ENCODE data around the gene SLC5A9. TPM values are rescaled to one million over a fixed set of nuclear protein-coding genes. Genes with fewer than 3 reads are reported as not detected.

The SLC5A9 gene
- polyA plus RNA-seq, 3 donors = 0.15 to 0.42 (median 0.28) TPM

DNA sequence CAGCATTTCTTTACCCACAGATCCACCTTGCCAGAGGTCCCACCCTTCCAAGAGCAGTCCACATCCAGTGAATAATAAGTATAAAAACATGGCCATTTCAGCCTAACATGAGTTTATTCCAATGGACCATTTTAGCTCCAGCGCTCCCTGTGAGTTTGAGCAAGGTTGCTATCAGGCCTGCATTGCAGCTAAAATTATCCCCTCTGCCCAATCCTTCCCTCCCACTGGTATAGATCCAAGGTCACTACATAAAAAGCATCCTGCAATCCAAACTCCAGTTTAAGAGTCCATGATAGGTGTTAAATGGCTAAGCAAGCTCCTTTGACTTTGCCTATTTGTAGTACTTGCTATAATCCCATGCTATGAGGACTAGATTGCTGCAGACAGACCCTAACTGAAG lies 35.6 kb downstream of the SLC5A9 start:
- TF ChIP-seq, protein P1, sequence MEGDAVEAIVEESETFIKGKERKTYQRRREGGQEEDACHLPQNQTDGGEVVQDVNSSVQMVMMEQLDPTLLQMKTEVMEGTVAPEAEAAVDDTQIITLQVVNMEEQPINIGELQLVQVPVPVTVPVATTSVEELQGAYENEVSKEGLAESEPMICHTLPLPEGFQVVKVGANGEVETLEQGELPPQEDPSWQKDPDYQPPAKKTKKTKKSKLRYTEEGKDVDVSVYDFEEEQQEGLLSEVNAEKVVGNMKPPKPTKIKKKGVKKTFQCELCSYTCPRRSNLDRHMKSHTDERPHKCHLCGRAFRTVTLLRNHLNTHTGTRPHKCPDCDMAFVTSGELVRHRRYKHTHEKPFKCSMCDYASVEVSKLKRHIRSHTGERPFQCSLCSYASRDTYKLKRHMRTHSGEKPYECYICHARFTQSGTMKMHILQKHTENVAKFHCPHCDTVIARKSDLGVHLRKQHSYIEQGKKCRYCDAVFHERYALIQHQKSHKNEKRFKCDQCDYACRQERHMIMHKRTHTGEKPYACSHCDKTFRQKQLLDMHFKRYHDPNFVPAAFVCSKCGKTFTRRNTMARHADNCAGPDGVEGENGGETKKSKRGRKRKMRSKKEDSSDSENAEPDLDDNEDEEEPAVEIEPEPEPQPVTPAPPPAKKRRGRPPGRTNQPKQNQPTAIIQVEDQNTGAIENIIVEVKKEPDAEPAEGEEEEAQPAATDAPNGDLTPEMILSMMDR (IDR thresholded peaks at IDR 0.05) = no peak
- DNase-seq = no peak
- H3K4me1 ChIP-seq (ENCODE audit: control insufficient read depth in 1 of 2, insufficient read depth in 2 of 2, low read length in 2 of 2) = no peaks in the 10 kb centered on the region
- H3K36me3 ChIP-seq (replicated peaks in 1 of 2; ENCODE audit: control insufficient read depth in 1 of 2, insufficient read depth in 2 of 2, low read length in 2 of 2) = no peaks in the 10 kb centered on the region
- H3K79me2 ChIP-seq (ENCODE audit: insufficient read depth, low read length) = no peaks in the 10 kb centered on the region
- H3K27me3 ChIP-seq (ENCODE audit: control insufficient read depth in 2 of 2, insufficient read depth in 2 of 2, low read length in 2 of 2) = no peaks in the 10 kb centered on the region
- H3K4me2 ChIP-seq (replicated peaks; ENCODE audit: extremely low read depth, low read length, poor library complexity, severe bottlenecking) = no peak overlapping the region
- peaks cover 0 to 3% (median 2%) of the 10 kb centered on the region in 3 donors for H3K27me3 Mint-ChIP-seq (ENCODE audit: low read depth in 3 of 3)
- no peaks in the 10 kb centered on the region for H3K9me3 Mint-ChIP-seq
- H3K36me3 Mint-ChIP-seq = no peaks in the 10 kb centered on the region
- H3K9ac ChIP-seq (ENCODE audit: insufficient read depth, low read length, poor library complexity, severe bottlenecking) = no peak overlapping the region
- H3K4me1 Mint-ChIP-seq = no peaks in the 10 kb centered on the region
- no peak overlapping the region for H2AFZ ChIP-seq (ENCODE audit: insufficient read depth, low read depth, low read length, poor library complexity, severe bottlenecking)
- no peaks in the 10 kb centered on the region for H4K20me1 ChIP-seq (ENCODE audit: insufficient read depth, low read length)
- H3K27ac Mint-ChIP-seq = no peak overlapping the region
- H3K27ac ChIP-seq (ENCODE audit: low read depth in 1 of 2, low read length in 2 of 2) = no peak overlapping the region
- H3K9me3 ChIP-seq (replicated peaks in 1 of 2; ENCODE audit: control insufficient read depth in 1 of 2, insufficient read depth in 1 of 2, low read length in 2 of 2) = no peaks in the 10 kb centered on the region
- H3K4me3 Mint-ChIP-seq = no peak overlapping the region
- whole genome bisulfite sequencing (ENCODE audit: insufficient coverage) = 83% methylated on average over 1 of the region's 1 CpG
- no peak overlapping the region for H3K4me3 ChIP-seq (replicated peaks in 1 of 3; ENCODE audit: low read depth in 2 of 3, low read length in 3 of 3)
- intact Hi-C loops (cut with micrococcal nuclease) = no loop called here

DNA sequence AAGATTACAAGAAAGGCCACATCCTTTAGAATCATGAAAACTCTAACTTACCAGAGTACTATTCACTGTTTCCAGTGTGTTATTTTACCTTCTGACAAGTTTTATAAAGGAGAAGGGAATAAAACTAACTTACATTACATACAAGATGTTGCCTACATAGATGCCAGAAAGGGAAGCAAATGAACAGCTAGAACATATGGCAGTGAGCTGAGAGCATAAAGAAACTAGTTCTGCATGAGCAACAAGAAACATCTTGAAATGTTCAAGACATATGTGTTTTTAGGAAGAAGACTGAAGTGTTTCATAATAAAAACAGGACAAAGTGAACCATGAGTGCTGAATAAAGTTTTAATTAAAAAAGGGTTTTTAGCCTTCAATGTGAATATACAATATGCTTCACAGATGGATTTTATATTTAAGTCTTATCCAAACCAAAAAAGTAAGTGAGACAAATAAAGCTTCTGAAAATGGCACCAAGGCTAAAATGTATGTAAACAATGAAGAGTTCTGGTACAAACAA lies 39.4 kb downstream of the SLC5A9 start:
- Histone ChIP-seq H3K79me2 (ENCODE audit: insufficient read depth, low read length) (no peaks in the 10 kb centered on the region), H3K4me2 (replicated peaks; ENCODE audit: extremely low read depth, low read length, poor library complexity, severe bottlenecking) (no peak overlapping the region), H3K4me1 (ENCODE audit: control insufficient read depth in 1 of 2, insufficient read depth in 2 of 2, low read length in 2 of 2) (no peaks in the 10 kb centered on the region), H3K27me3 (ENCODE audit: control insufficient read depth in 2 of 2, insufficient read depth in 2 of 2, low read length in 2 of 2) (no peaks in the 10 kb centered on the region), H4K20me1 (ENCODE audit: insufficient read depth, low read length) (no peaks in the 10 kb centered on the region), H3K27ac (ENCODE audit: low read depth in 1 of 2, low read length in 2 of 2) (no peak overlapping the region), H3K9me3 (replicated peaks in 1 of 2; ENCODE audit: control insufficient read depth in 1 of 2, insufficient read depth in 1 of 2, low read length in 2 of 2) (no peaks in the 10 kb centered on the region), H3K36me3 (replicated peaks in 1 of 2; ENCODE audit: control insufficient read depth in 1 of 2, insufficient read depth in 2 of 2, low read length in 2 of 2) (no peaks in the 10 kb centered on the region), H2AFZ (ENCODE audit: insufficient read depth, low read depth, low read length, poor library complexity, severe bottlenecking) (no peak overlapping the region), H3K9ac (ENCODE audit: insufficient read depth, low read length, poor library complexity, severe bottlenecking) (no peak overlapping the region), H3K4me3 (replicated peaks in 1 of 3; ENCODE audit: low read depth in 2 of 3, low read length in 3 of 3) (no peak overlapping the region)
- TF ChIP-seq, protein P1 (IDR thresholded peaks at IDR 0.05) = no peak
- Mint-ChIP-seq H3K9me3 (peaks cover 0 to 2% (median 0%) of the 10 kb centered on the region in 7 donors), H3K27ac (no peak overlapping the region), H3K4me3 (no peak overlapping the region), H3K27me3 (ENCODE audit: low read depth in 3 of 3) (peaks cover 0 to 2% (median 0%) of the 10 kb centered on the region in 3 donors), H3K4me1 (no peaks in the 10 kb centered on the region), H3K36me3 (no peaks in the 10 kb centered on the region)
- intact Hi-C loops (cut with micrococcal nuclease) = no loop called here
- DNase-seq = no peak
